Occipital lobe (tissue), 2 donors: ENCODE data around the gene FRYL. TPM values are rescaled to one million over a fixed set of nuclear protein-coding genes. Genes with fewer than 3 reads are reported as not detected.

Experiments used
- DNase-seq: peaks from one replicate; lab custom pipeline; 2025; lab: John Stamatoyannopoulos, UW
- total RNA-seq: library from RNA; depleted of rRNA; stranded (reverse); fragments of >200 nt; gene quantifications from one replicate; pipeline ENCODE4 v1.2.3, GENCODE V29; 2014

Gene FRYL
- total RNA-seq, 1 donor from 2014 or later, result 94.1 TPM

GRCh38 chr4:48564151-48564550 is 215.9 kb downstream of the FRYL start:
- DNase-seq, result no peak

- DNase-seq, result no peak
Measured at GRCh38 chr4:48558819-48559218, 221.3 kb downstream of the FRYL start.

GRCh38 chr4:48558026-48558425 is 222.1 kb downstream of the FRYL start:
- DNase-seq, result no peak

GRCh38 chr4:48557478-48557877 is 222.6 kb downstream of the FRYL start:
- no peak for DNase-seq

GRCh38 chr4:48556268-48556667 is 223.8 kb downstream of the FRYL start:
- no peak for DNase-seq

GRCh38 chr4:48554606-48555005 is 225.5 kb downstream of the FRYL start:
- no peak for DNase-seq

- no peak for DNase-seq
Measured at GRCh38 chr4:48553720-48554119, 226.4 kb downstream of the FRYL start.

- DNase-seq, result no peak
Measured at GRCh38 chr4:48546336-48546735, 233.7 kb downstream of the FRYL start.

- DNase-seq, result no peak
Measured at GRCh38 chr4:48543796-48544195, 236.3 kb downstream of the FRYL start.

GRCh38 chr4:48542888-48543287 is 237.2 kb downstream of the FRYL start:
- DNase-seq, result no peak

GRCh38 chr4:48539597-48539996 is 240.5 kb downstream of the FRYL start:
- no peak for DNase-seq

- no peak for DNase-seq
Measured at GRCh38 chr4:48538358-48538757, 241.7 kb downstream of the FRYL start.

- DNase-seq, result no peak
Measured at GRCh38 chr4:48526406-48526805, 253.7 kb downstream of the FRYL start.

GRCh38 chr4:48518143-48518542 is 261.9 kb downstream of the FRYL start:
- no peak for DNase-seq

GRCh38 chr4:48509543-48509942 is 270.5 kb downstream of the FRYL start:
- DNase-seq, result no peak

GRCh38 chr4:48506716-48507115 is 273.4 kb downstream of the FRYL start:
- no peak for DNase-seq

GRCh38 chr4:48504352-48504751 is 275.7 kb downstream of the FRYL start:
- no peak for DNase-seq

- no peak for DNase-seq
Measured at GRCh38 chr4:48504026-48504330, 276.1 kb downstream of the FRYL start.

- DNase-seq, result no peak
Measured at GRCh38 chr4:48503233-48504025, 276.6 kb downstream of the FRYL start.

- DNase-seq, result no peak
Measured at GRCh38 chr4:48499551-48500066, 280.5 kb downstream of the FRYL start.

GRCh38 chr4:48498895-48499294 is 281.2 kb downstream of the FRYL start:
- DNase-seq, result no peak

GRCh38 chr4:48495941-48496340 is 284.1 kb downstream of the FRYL start:
- no peak for DNase-seq

- no peak for DNase-seq
Measured at GRCh38 chr4:48493452-48494100, 286.5 kb downstream of the FRYL start.
